LoVo (cell line): ENCODE data around the gene GOLGA6C.
"Not testable (repeated sequence)": the region's sequence is repeated elsewhere in the genome, so short reads cannot be mapped to it uniquely, and the experiment has no call there.

Experiments used
- DNase-seq: peaks from one replicate; pipeline ENCODE4 v3.0.0-alpha.2; 2016; ENCODE audit warnings: low spot score

GOLGA6C gene

DNA sequence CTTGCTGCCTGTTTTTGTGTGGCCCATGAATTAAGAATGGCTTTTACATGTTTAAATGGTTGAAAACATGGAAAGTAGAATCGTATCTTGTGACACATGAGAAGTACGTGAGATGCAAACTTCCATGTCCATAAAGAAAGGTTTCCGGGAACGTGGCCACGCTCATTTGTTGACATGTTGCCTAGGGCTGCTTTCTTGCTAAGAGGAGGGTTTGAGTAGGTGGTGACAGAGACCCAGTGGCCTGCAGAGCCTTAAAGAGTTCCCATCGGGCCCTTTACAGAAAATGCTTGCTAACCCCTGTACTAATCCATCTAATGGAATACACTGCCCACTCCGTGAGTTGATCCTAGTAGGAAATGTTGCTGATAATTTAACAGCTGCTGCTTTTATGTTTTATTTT, 31.0 kb upstream of the GOLGA6C start:
- DNase-seq = not testable (repeated sequence)

DNA sequence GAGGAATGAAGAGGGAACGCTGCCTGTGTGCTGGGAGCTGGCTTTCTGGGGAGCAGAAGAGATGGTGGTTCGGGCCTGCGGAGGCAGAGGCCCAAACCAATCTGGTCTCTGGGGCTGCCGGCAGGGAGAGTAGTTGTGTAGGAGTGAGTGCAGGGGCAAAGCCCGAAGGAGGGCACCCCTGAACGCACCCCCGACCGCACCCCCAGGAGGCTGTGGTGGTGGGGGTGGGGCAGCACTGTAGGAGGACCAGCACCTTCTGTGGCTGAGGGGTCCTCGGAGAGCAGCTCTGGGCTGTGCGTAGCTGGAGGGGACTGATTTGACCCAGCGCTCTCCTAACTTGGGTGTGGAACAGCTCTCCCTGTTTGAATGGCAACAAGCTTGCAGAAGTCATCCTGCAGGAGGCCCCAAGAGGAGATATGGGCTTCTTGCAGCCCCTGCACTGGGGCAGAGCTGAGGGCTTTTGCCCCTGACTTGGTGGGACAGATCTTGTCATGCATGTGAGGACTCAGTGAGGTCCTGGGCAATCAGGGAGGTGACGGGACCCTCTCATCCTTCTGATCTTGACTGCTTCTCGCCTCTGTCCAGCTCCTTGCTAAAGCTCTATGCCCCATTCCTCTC, 30.4 kb upstream of the GOLGA6C start:
- DNase-seq = no peak

DNA sequence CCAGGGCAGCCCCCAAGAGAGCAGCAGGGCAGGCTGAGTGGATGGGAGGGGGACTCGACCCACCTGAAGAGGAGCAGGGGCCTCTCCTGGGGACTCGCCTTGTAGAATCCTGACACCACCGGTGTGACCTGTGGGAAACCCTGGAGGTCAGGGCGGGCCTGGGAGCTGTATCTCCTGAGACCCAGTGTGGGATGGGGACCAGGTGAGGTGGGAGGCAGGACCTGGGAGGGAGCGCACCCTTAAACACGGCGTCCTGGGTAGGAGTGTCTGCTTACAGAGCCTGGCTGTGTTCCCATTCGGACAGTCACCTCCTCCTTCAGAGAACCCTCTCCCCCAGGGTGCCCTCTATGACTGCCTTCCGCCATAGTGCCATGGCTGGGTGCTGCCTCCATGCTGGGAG, 29.3 kb upstream of the GOLGA6C start:
- DNase-seq = no peak

DNA sequence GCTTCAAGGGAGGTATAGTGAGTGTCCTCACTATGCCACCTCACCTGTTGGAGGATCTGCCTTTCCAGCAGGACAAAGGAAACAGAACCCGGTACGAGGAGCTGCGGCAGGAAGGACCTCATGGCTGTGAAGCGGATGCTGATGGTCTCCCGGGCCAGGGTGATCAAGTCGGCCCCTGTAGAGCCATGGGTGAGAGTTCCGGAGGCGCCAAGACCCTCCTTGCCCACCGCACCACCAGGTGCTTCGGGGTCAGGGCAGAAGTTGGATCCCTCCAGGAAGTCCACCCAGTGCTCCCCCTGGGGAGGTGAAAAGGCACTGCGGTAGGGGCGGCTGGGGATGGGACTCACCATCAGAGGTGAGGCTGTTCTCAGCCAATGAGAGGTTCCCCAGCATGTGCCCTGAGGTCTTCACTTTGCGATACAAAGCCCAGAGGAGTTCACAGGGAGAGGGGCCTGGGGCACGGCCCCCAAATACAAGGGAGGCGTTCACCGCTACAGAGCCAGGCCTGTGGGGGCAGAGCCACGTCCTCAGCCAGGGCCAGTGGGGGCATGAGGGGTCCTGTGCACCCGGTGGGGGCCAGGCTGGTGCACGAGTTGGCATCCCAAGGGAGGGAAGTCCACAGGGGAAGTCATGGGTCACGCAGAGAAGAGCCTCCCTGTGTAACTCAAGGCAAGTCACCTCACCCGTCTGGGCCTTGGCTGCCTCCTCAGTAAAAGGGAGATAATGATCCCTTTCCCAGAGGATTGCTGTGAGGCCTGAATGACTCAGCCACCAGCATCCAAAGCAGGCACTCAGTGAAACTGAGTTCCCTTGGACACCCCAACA, 28.7 kb upstream of the GOLGA6C start:
- DNase-seq = no peak

DNA sequence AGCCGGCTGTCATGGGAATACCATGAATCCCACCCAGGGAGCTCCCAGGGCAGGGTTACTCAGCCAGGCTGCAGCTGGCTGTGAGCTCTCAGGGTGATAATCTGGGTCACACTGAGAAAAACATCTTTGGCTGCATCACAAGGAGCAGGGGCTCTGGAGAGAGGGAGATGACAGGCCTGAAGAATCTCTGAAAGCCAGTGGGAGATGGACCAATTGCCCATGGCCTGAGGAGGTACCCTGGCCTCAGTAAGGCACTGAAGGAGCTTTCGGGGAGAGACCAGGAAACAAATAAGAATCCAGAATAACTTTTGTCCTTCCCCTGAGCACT, 28.2 kb upstream of the GOLGA6C start:
- no peak for DNase-seq

DNA sequence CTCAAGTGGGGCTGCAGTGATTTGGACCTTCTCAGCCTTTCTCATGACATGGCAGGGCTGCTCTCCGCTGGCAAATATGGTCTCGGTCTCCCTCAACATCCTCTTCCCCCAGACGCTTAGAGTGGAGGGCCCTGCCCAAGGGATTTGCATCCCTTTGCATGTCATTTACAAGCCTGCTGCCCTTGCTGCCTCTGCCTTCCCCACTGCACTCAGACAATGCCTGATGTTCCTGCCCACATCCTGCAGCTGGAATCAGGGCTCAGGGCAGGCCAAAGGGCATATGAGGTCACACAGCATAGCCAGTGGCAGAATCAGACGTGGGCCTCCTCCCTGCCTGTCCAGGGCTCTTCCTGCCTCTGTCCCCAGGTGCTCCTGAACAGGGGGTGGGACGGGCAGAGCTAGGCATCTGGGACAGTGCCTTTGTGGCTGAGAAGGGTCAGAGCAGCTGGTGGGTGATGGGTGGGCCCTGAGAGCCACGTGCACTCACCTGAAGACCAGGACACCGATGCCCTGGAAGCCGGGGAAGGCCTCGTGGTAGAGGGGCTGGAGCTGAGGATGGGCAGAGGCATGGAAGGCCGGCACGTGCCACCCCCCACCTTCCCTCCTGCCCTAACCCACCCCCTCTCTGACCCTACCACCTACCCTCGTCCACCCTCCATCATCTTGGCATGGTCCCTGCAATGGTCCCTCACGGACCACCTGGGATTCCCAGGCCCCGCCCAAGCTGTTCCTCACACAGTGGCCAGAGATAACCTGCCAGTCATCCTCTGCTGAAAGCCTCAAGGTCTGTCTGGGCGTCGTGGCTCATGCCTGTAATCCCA, 27.4 kb upstream of the GOLGA6C start:
- no peak for DNase-seq

DNA sequence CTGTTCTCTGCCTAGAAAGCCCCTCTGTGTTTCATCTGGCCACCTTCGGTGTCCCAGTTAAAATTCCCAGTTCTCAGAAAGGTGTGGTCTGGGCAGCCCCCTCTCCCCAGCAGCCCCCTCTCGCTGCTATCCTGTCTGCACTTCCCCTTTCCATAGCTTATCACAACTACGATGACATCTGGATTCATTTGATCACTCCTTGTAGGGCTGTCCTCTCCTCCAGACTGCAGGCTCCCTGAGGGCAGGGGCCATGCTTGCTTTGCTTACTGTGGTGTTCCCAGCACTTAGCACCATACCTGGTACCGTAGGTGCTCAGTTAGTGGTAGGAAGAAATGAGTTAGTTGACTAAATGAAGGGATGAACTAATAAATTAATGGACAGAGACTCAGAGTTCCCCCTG, 26.3 kb upstream of the GOLGA6C start:
- DNase-seq = no peak

DNA sequence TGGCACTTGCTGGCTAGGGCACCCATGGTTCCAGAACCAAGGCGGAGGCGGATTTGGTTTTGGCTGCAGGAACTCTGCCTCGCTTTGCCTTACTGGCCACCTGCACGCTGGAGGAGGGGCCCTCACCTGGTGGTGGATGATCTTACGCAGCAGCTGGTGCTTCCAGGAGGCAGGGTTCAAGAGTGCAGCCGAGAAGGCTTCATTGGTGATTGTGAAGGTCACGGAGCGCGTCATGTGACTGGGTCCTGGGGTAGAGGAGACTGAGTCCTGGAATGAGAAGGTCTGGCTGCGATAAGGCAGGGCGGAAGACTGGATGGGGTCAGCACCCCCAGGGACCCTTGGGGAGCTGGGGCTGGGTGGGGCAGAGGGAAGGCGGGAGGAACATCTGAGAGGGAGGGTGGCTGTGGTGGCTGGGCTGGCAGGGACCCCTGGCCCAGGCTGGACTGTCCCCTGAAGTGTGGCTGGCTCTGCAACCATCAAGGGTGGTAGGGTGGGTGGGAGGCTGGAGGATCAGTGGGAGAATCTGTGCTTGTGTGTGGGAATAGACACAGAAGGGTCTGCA, 25.8 kb upstream of the GOLGA6C start:
- DNase-seq = no peak

DNA sequence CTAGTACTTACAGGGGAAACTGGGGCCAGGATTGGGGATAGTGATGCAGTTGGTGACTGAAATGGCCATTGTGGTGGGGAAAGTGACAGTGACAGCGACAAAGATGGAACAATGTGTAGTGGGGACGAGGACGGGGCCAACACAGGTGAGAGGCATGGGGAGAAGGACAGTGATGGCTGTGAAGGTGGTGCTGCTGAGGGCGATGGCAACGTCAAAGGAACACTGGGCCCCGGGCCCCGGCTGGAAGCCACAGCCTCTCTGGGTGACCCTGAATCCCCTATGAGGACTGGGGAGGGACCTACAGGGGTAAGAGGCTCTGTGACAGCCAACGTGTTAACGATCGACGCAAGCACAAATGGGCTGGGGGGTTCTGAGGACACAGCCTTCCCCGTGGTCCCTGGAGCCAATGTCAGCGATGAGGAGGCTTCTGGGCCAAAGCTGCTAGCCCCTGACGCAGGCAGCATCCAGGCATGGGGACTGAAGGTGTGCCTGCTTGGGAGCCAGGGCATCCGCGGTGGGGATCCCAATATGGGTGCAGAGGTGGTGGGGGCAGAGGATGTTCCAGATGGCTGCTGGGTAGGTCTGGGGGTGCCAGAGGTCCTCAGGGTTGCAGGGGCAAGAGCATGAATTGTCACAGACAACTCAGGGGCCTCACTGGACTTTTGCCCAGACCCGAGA, 25.2 kb upstream of the GOLGA6C start:
- DNase-seq = no peak

DNA sequence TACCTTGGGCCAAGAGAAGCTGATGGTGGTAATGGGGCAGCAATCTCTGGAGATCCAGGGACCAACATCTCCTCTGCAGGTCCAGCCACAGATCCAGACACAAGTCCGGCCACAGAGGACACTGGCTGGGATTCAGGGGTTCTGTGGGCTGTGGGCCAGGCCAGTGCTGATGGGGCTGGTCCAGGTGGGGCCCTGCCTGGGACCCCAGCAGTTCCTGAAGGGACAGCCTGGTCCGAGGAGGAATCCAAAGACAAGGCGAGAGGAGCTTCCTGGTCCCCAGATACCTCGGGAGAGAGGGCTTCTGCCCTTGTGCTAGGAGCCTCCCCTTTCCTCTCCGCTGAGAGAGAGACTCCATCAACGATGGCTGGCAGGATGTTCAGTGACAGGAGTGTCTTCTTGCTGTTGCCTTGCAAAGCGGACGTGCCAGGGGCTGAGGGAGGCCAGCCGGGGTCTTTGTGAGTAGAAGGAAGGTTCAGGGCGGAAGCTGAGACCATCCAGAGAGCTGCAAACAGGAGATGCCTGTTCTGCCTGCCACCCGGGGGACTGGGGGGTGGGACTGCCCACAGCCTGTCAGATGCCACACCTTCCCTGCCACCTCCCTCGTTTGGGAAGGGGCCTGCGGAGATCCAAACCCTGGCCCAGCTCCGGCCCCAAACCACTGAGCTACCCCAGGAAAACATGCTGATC, 24.5 kb upstream of the GOLGA6C start:
- DNase-seq = no peak

DNA sequence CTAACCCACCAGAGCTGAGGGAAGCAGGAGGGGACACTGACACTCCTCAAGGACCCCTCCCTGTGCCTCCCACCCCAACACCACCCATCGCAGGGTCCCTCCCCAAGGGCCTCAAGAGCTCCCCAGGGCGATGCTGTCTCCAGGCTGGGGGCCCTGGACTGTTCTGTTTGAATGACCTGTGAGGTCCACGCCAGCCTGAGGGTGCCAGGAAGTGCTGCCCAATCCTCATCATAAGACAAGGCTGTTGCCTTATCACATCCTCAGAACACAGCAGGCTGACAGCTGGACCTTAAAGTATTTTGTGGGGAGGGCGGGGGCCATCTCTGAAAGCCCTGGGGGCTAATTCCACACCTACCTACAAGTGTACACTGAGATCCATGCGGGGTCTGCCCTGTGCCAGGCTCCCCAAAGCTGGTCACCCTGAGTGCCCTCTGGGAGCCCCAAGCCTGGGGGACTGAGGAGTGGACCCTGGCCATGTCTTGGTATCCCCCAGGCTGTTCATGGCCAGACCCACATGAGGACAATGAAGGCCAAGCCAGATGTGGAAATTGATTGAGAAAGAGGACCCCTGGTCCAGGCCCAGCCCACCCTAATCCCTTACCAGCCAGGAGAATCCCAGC, 23.8 kb upstream of the GOLGA6C start:
- no peak for DNase-seq

DNA sequence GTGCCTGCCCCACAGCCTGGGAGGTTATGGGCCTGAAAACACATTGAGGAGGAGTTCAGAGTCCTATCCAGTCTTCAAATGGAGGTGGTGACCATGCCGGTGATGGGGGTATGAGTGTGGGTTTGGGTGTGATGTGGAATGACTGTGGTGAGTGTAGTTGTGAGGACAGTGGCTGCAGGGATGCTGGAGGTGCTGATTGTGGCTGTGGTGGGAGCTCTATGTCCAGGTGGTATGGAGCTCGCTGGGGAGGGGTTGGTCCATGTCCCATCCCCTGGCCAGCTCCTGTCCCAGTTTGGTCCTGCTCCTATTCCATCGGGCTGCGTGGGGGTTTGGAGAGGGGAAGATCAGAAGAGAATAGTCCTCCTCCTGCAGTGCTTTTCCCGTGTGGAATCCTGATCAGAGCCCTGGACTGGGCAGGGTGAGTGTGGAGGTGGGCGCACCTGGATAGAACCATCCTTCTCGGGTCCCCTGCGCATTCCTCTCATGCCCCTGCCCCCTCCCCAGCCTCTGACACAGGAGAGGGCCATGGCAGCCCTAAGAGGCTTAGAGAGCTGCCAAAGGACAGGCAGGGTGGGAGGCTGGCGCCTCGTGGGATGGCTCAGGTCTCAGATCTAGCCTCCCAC, 23.0 kb upstream of the GOLGA6C start:
- no peak for DNase-seq

DNA sequence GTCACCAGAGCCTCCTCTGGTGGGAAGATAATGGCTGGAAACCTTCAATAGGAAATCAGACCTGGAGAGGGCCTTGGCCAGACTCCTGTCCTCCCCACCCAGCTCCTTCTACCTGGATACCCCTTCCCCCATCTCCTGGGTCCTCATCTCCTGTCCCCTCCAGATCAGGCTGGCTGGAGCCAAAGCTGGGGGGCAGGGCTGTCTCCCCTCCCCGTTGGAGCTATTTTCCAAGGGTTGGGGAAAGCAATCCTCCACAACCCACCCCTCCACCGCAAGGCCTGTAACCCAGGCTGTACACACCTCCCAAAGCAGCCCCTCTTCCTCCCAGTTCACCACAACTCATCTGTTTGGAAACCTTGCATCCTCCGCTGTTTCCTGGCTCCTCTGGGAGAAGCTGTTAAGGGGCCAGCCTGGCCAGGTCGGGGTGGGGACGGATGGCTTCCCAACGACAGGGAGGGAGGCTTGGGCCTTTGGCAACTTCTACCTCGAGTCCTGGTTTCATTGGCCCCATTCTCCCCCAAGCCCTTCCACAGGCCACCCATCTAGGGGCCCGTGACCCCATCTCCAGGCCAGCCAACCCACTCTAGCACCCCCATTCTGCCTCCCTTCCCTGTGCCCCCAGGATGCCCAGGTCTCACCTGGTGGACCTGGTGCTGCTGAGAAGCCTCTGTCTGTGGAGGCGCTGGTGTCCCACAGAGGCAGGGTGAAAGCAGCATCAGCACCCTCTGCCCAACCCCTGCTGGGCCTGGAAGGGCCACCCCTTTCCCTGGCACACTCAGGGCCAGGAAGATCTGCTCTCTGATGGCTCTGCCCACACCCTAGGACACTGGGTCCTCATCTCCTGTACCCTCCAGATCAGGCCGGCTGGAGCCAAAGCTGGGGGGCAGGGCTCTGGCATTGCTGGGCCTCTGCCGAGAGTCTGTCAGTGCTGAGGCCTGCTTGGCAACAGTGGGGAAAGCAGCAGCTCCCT, 22.1 kb upstream of the GOLGA6C start:
- no peak for DNase-seq

DNA sequence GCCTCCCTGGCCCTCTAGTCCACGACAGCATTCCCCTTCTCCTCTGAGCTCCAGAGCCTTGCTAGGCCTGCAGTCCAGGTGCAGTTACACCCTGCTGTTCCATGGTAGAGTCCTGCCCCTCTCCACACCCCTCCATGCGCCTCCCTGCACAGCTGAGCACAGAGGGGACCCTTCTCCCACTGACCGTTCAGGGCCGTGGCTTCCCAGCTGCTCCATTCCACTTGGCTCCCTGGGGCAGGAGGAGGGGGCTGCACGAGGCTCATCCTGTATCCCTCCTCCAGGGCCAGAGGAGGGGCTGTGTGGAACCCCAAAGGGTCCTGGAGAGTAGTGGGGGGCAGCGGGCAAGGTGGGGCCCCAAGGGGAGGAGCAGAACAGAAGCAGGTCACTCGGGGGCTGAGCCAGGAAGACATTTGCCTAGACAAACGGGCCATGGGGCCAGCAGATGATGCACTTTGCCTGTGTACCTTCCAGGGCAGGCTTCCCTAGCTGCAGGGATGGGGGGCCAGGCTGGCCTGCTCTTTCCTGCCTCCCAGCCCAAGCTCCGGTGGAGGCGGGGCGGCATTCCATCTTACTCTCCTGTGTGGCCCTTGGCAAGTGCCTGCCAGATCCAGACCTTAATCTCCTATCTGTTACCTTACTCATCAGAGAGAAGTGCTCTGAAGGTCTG, 20.7 kb upstream of the GOLGA6C start:
- no peak for DNase-seq

DNA sequence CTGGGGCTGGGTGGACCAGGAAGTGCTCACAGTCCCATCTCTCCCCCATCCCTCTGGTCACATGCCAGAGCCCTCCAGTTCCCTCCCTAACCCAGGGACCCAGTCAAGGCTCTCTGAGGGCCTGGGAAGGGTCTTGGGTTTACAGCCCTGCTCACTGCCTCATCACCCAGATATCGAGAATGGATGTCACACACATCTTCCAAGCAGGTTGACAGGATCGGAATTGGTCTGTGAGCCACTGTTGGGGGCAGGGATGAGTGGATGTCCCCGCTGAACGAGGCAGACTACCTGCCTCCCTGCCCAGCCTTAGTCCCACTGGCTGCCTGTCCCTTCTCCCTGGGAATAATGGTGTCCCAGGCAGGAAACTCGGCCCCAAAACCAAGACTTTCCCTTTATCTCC, 20.0 kb upstream of the GOLGA6C start:
- no peak for DNase-seq

DNA sequence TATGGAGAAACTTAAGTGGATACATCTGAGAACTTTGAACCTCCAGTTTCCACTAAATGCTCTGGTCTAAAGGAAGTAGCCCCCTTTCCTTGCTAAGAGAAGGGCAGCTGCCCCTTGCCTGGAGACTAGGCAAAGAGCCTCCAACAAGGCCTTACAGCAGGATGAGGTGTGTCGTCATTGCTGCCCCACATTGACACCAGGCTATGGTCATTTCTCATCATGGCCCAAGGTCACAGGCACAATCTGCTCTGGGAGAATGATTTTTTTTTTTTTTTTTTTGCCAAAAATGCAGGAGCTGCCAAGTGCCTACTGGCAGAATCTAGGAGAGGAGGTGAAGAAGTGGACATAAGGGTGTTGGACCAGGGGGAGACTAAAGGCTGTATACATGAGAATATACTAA, 12.4 kb upstream of the GOLGA6C start:
- DNase-seq = not testable (repeated sequence)

DNA sequence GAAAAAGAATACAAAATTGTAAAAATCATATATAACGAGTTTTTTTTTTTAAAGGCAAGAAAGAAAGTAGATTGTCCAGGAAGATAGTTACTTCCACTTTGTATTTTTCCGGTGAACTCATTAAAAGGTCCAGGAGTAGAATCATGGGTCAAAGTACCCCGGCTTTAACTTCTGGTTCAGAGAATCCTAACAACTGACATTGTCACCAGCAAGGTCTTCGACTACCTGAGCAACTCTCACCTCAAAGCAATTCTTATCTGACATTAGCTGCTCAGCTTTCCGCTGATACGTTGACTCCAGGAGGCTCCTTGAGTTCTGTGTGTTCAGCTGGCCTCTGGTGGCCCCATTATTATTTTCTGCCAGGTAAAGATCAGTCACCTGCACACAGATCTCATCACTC, 9.1 kb upstream of the GOLGA6C start:
- not testable (repeated sequence) for DNase-seq

DNA sequence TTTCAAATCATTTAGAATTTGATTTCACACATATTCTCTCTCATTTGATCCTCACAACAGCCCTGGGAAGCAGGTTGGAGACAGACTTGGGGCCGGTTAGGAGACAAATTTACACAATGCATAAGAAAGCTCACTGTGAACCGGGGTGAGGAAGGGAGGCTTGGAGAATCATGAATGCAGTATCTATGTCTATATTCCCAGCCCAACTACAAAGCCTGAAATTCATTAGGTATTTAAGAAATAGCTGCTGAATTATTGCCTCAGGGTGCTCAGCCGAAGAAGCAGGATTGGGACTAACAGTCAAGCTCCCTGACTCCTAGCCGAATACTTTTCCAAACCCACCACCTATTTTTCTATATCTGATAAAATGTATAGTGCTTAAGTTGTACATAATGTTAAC, 8.4 kb upstream of the GOLGA6C start:
- DNase-seq = no peak

DNA sequence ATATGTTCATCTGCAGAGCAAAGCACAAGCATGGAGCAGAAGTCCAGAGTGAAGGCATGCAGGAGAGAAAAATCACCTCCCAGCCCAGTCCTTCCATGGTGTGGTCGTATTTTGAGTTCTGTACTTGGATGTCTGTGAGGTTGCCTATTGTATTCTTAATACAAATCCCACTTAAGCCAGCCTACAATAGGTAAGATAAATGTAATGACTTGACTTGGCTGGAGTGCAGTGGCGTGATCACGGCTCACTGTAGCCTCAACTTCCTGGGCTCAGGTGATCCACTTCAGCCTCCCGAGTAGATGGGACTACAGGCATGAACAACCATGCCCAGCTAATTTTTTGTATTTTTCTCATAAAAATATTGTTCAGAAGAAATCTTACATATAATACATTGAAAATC, 6.8 kb upstream of the GOLGA6C start:
- not testable (repeated sequence) for DNase-seq
